ENCODE data around the gene TARS3.

TARS3 gene

DNA sequence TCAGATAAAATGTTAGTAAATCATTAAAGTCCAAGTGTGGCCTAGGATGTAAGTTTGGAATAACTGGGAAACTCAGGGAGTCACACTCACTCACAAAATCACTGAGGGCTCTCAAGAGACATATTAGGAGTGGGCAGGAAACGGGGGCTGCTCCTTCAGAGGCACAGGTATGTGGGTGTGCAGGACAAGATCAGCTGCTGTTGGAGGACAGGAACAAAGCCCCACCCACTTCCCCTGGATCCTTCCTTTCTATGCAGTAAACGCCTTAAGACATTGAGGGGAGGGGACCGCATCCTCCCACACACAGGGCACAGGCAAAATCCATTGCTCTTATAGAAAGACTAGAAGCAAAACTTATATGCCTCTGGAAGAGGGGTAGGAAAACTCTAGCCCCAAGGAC lies 102.3 kb downstream of the TARS3 start:
- no peak for TF ChIP-seq ZFX (IDR thresholded peaks at IDR 0.05; ENCODE audit: borderline replicate concordance)
- no peak for TF ChIP-seq CTCF (IDR thresholded peaks at IDR 0.05)
- H3K27ac ChIP-seq: no peak overlapping the region

DNA sequence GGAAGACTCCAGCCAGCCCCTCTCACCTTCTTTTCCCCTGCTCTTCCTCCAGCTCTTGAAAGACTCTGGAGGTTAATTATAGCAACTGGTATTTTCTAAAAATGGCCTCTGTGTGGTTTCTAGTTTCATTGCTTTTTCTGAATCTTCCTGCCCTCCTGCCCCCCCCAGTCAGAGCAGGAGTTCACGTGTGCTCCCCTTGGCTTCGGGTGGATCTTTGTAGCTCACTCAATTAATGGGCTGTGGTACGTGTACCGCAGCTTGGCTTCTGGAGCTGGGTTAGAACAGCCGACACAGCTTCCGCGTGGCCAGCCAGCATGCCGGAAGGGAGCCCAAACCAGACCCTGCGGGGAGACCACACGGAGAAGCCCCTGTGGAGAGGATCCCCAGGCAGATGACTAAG lies 103.6 kb downstream of the TARS3 start:
- TF ChIP-seq ZFX (IDR thresholded peaks at IDR 0.05; ENCODE audit: borderline replicate concordance): no peak
- no peak for TF ChIP-seq CTCF (IDR thresholded peaks at IDR 0.05)
- no peak overlapping the region for H3K27ac ChIP-seq

DNA sequence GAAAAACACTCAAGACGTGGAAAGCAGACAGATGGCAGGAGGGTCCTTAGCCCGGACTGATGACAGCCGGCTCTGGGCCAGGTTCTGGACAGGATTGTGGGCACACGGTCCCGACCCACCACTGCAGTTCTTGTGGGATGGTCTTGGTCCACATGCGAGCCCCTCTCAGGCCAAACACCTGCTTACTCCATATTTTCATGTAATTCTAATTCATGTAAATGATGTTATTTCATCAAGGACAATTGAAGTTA lies 104.7 kb downstream of the TARS3 start:
- TF ChIP-seq ZFX (IDR thresholded peaks at IDR 0.05; ENCODE audit: borderline replicate concordance): no peak
- TF ChIP-seq CTCF (IDR thresholded peaks at IDR 0.05): no peak

DNA sequence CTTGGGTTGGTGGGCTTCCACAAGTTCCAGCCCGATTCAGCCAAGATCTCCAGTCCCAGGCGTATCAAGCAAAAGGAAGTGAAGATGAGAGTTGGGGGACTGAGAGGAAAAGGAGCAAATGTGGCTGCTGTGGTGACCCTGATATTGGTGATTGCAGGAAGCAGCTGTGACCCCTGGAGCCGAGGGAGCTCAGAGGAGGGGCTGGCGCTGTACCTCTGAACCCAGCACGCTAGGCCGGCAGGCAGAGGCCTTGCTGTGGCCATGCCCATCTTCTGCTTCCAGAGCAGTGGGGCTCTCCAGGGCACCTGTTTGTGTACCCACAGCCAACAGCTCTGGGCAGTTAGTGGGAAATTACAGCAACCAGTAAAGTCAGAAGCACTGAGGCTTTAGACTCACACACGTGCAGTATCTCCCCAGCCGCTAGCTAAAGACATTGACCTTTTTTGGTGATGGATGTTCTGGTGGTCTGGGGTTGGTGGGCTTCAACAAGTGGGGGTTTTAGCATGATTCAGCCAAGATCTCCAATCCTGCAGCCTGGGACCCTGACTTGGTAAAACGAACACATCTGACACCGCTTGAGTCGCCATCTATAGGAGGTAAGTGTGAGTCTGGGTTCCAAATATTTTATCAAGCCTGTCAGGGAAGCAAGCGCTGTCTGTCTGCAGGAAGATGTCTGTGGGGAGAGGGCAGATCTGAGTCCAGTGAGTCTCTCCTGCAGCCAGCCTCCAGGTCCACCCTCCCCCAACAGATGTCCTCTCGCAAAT lies 105.2 kb downstream of the TARS3 start:
- H3K27ac ChIP-seq: no peak overlapping the region
- TF ChIP-seq ZFX (IDR thresholded peaks at IDR 0.05; ENCODE audit: borderline replicate concordance): no peak
- TF ChIP-seq CTCF (IDR thresholded peaks at IDR 0.05): no peak

More for the DNA sequence above, 104.7 kb downstream of the TARS3 start:
- H3K27ac ChIP-seq: no peak overlapping the region

DNA sequence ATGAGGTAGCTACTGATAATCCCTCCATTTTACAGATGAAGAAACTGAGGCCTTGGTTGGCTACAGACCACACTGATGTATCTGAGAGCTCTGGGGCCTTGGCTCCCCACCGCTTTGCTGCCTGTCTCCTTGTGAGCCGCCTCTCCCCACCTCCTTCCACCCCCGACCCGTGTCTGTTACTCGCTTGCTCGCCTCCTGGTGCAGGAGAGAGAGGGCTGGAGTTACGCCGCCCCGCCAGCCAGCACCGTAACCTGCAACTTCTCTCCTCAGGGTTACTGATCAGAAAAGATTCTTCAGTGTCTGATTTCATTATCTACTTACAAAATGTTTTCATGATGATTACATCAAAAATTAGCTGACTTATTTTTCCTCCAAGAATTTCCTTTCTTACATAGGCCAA lies 106.2 kb downstream of the TARS3 start:
- no peak overlapping the region for H3K27ac ChIP-seq
- TF ChIP-seq ZFX (IDR thresholded peaks at IDR 0.05; ENCODE audit: borderline replicate concordance) (no peak), CTCF (IDR thresholded peaks at IDR 0.05) (no peak)

DNA sequence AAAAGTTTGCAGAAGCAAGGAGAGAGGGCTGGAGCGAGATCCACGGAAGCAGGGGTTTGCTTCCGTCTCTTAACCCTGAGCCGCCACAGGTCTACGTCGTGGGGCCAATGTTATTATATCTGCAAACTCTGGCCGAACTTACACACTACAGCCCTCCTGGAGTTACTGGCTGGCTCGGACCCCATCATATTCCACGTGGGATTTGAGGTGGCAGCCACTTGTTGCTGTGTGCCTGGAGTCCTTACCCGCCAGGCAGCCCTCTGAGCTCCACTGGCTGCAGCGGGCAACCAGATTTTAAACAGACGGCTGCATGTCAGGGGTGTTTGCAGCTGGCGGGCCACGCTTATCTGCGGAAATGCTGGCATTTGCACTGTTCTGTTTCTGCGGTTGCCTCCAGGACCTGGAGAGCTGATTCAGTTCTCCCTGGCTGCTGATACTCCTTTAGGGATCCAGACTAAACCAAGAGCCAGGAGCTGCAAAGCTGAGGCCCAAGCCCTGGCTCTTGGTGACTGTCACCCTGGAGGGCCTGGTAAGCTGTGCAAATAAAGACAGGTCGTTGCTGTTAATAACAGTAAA lies 106.8 kb downstream of the TARS3 start:
- no peak overlapping the region for H3K27ac ChIP-seq
- TF ChIP-seq ZFX (IDR thresholded peaks at IDR 0.05; ENCODE audit: borderline replicate concordance): no peak
- no peak for TF ChIP-seq CTCF (IDR thresholded peaks at IDR 0.05)

GRCh38 chr15:101615986-101616848 lies 108.1 kb downstream of the TARS3 start:
- TF ChIP-seq ZFX (IDR thresholded peaks at IDR 0.05; ENCODE audit: borderline replicate concordance): no peak
- TF ChIP-seq CTCF (IDR thresholded peaks at IDR 0.05): no peak
- peak overlapping the region; percentile 34; the same call in 1 of the 2 replicates for H3K27ac ChIP-seq

Measured in 22Rv1 (cell line).